GM19455 (cell line): ENCODE results near the gene HIVEP3.

Experiments used
- ATAC-seq: cut with Tn5 transposase; IDR thresholded peaks from one replicate; pipeline ENCODE4 v1.9.1; 2021; ENCODE audit not compliant: unreplicated experiment

Gene HIVEP3

DNA sequence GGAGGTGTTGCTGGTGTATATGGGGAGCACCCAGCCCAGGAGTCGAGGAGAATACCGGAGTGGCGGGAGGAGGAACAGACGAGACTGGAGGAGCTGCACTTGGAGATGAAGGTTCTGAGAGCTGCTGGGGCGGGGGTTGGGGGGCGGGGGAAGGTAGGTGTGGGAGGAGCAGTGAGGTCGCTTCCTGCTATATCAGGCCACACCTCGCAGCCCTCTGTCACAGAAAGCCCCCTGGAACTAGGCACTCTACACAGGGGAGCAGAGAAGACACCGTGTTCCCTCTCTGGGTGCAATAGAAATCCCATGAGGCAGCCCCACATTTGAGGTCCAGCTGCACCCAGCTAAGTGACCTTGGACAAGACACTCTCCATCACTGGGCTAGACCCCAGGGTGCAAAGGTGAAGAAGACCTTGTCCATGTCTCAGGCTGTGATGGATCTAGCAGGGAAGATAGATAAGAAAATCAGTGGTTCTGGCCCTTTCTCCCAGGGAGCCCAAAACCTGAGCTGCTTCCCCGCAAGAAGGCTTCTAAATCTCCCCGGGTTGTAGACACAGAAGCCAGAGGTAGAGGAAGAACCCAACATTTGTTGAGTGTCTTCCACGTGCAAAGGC, 278.5 kb downstream of the HIVEP3 start:
- no peak for ATAC-seq

DNA sequence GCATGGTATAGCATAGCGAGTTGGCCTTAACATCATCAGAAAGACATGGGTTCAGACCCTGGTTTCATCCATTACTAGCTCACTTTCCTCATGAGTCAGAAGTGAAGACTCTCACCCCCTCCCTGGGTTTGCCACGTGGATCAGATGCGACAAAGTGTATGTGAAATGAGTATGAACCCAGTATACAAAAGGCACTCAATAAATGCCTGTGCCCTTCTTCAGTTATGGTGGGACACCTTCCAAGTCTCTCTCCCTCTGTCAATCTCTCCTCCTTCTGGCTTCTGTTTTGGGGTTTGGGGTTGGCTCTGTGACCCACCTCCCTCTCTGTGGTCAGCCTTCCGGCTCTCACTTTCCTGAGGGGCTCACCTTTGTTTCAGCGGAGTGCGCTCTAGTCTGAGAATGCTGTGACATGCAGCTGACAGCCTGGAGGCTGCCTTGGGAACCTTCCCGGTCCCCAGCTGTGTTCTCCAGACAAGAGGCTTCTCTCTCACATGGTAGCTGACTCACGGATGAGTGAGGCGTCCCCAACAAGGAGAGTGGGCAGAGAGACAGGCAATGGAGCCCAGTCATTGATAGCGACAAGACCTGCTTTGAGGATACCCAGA, 279.3 kb downstream of the HIVEP3 start:
- no peak for ATAC-seq

GRCh38 chr1:41638086-41639024, 280.4 kb downstream of the HIVEP3 start:
- no peak for ATAC-seq

DNA sequence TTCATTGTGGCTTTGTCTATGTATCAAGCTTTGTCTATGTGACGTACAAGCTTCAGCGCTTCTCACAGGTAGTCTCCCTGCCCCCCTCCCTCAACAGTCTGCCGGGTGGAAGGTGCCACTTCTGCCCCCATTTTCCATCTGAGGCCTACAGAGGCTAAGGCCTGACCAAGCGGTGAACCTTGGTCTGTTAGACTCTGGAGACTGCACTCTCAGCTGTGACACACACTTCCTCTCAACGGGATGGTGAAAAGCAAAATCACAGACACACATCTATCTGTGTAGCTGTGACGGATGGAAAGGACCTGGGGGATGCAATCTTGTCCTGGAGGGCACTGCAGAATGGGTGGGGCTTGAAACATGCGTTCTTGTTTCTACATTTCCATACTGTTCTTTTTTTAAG, 281.4 kb downstream of the HIVEP3 start:
- no peak for ATAC-seq

DNA sequence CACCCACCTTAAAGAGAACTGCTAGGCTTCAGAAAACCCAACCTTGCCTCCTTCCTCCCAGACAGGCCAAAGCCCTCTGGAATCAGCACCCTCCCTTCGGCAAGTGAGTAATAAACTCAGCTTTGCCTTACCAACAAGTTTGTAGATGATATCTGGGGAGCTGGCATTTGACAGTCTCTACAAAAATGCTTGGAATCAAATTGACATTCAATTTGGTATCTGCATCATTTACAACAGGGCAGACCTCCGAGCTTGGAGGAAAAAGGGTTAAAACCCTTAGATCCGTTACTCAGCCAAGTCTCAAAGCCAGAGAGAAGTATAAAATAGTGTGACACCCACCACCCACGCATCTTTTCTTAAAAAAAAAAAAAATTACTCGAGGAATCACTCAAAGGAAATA, 285.0 kb downstream of the HIVEP3 start:
- no peak for ATAC-seq

GRCh38 chr1:41632781-41633575, 285.7 kb downstream of the HIVEP3 start:
- no peak for ATAC-seq

DNA sequence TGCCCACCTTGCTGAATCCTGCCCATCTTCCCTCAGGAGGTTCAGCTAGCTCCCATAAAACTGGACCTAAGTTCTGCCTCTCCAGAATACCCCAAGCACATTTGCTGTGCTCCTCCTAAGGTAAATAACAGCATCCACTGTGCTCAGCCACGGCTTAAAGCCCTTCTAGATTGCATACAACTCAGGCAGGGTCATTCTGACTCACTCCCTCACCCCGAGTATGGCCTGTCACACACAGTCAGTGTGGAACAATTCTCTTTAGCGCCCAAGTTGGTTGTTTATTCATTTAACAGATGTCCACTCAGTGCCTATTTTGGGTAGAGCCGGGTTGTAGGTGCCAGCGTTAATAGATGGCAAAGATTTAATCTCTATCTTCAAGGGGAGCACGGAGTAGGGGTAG, 286.8 kb downstream of the HIVEP3 start:
- no peak for ATAC-seq

- ATAC-seq = no peak
These were observed 287.6 kb downstream of the HIVEP3 start for GRCh38 chr1:41631154-41631553.

GRCh38 chr1:41629571-41629970, 289.2 kb downstream of the HIVEP3 start:
- ATAC-seq = no peak

DNA sequence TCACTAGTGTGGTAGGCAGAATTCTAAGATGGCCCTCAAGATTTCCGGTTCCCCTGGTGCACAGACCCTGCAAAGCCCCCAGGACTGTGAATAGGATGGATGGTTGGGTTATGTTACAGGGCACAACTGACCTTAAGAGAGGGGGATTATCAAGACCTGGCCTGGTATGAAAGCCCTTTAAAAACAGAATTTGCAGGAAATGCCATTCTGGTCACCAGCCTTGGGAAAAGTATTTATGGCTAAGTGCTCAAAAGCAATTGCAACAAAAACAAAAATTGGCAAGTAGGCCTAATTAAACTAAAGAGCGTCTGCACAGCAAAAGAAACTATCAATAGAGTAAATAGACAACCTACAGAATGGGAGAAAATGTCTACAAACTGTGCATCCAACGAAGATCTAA, 289.6 kb downstream of the HIVEP3 start:
- no peak for ATAC-seq

DNA sequence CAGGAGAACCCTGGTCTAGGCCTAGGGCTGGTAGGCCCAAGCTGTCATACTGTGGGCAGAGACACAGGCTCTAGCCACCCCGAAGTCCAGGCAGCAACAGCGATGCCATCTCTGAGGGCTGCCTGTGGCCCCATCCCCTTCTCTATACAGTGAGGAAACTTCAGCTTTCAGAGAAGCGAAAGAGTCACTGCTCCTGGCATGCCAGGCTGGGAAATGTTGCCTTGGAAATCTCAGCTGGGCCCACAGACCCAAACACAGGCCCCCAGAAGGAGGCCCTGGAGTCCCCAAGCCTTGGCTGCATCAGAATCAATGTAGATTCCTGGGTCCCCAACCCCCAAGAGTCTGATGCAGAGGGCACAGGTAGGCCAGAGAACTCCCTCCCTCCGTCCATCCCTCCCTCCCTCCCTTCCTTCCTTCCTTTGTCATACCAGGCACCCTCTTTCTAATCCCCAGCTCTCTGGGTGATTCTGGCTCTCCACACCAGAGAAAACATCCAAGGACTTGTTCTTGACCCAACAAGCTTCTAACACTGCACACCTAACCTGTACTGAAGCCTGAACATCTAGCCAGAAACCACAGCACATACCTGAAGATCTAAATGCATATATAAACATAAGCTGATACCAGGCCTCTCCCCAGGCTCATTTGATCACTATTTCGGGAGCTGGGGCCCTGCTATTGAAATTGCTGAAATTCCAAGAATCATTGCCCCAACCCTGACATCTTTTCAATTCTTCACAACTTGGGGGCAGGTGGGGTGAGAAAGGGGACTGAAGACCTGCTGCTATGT, 291.0 kb downstream of the HIVEP3 start:
- no peak for ATAC-seq

DNA sequence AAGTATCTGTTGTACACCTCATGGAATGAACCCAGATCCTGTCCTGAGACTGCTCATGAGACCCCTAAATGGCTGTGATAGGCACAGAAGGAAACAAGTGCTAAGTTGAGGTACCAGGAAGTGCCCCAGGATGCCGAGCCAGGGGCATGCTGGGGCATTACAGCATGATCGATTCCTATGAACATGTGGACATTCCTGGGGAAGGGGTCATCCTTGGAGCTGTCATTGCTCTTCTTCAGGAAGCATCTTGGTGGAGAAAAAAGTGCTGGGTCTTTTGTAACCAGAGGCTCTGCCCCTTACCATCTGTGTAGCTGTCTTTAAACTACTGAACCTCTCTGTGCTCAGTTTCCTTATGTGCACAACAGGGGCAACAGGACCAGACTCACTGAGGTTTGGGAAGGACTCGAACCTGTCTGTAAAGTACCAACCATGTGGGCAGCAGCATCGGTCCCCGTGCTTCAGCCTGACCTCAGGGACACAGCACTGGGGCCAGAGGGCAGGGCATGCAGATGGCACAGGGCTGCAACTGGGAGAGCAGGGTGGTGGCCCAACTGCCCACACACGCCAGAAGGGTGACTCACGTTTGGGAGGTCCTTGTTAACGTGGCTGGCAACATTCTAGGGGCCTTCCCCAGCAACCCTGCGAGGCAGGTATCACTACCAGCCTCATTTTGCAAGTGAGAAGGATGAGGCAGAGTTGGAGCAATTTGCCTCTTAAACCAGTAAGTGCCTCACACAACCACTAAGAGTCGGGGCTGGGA, 291.9 kb downstream of the HIVEP3 start:
- no peak for ATAC-seq

- ATAC-seq = no peak
These were observed 292.6 kb downstream of the HIVEP3 start for GRCh38 chr1:41626146-41626545.

DNA sequence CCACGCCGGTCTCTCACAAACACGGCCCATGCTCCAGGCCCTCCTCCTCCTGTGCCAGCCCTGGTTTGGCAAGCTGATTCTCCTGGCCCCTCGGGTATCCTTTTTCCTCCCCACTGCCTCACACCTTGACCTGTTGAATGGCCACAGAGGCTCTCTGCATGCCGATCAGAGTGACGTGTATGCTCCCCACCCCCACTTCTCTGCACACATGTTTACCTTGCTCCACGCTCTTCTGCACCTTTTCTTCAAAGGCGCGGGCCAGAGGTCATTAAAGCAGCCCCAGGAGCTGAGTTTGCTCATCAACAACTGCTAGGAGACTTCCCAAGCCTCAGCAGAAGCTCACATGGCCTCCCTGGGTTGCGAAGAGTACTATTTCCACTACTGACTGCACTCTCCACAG, 295.0 kb downstream of the HIVEP3 start:
- ATAC-seq = peak; percentile 33

- peak; percentile 75 for ATAC-seq
These were observed 295.6 kb downstream of the HIVEP3 start for GRCh38 chr1:41622859-41623732.

DNA sequence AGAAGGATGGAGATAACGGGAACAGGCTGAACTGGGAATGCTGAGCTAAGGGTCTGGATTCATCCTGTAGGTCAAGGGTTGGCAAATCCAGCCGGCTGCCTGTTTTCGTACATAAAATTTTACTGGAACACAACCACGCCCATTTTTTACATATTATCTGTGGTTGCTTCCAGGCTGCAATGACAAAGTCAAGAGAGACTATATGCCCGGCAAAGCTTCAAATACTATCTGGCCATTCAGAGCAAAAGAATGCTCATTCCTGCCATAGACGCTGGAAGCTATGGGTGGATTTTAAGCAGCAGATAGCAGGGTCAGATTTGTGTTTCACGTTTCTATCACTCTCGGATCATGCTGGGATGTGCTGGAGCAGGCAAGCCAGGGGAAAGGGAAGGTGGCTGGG, 296.3 kb downstream of the HIVEP3 start:
- ATAC-seq = no peak

- ATAC-seq = no peak
These were observed 296.9 kb downstream of the HIVEP3 start for GRCh38 chr1:41621791-41622190.

DNA sequence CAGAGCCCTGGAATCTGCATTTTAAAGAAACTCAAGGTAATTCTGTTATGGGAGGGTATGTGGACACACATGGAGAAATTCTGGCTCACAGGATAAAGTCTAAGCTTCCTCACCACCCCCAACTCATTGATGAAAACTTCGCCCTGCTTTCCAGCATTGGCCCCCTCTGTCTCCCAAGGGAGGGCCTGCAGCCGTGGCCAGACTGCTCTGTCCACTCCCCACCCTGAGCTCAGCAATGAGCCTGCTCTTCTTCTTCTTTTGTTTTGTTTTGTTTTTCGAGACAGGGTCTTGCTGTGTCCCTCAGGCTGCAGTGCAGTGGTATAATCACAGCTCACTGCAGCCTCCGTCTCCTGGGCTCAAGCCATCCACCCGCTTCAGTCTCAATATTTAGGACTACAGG, 297.5 kb downstream of the HIVEP3 start:
- no peak for ATAC-seq
